ENCODE results near the gene BLID. TPM values are rescaled to one million over a fixed set of nuclear protein-coding genes. Genes with fewer than 3 reads are reported as not detected.
A peak's percentile ranks its signal among the peaks of the same experiment; 100 is the strongest.

The BLID gene
- total RNA-seq, 1 donor from 2014 or later = not detected

DNA sequence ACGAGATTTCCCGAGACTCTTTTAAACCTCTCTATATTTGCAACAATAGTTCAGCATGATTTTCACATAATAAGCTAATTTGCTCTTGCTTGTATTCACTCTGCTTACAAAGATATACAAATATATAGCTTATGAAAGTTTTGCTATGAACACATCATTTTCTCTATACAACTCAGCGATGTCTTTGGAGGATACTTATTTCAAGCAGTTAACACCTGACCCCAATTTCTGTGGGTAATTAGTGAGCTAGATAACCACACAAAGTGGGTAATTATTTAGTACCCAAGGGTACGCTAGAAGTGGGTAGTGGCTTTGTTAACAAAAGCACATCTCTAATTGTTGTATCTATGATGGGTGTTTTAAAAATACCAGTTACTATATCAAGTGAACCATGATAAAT is 12.3 kb downstream of the BLID start:
- DNase-seq (ENCODE audit: low read depth) = no peak
- Histone ChIP-seq H3K4me3 (ENCODE audit: low read depth, low read length) (no peak overlapping the region), H3K27me3 (ENCODE audit: control insufficient read depth, insufficient read depth, low read length) (no peaks in the 10 kb centered on the region), H3K36me3 (ENCODE audit: control insufficient read depth, insufficient read depth, low read length) (no peaks in the 10 kb centered on the region)
- TF ChIP-seq, protein P1, sequence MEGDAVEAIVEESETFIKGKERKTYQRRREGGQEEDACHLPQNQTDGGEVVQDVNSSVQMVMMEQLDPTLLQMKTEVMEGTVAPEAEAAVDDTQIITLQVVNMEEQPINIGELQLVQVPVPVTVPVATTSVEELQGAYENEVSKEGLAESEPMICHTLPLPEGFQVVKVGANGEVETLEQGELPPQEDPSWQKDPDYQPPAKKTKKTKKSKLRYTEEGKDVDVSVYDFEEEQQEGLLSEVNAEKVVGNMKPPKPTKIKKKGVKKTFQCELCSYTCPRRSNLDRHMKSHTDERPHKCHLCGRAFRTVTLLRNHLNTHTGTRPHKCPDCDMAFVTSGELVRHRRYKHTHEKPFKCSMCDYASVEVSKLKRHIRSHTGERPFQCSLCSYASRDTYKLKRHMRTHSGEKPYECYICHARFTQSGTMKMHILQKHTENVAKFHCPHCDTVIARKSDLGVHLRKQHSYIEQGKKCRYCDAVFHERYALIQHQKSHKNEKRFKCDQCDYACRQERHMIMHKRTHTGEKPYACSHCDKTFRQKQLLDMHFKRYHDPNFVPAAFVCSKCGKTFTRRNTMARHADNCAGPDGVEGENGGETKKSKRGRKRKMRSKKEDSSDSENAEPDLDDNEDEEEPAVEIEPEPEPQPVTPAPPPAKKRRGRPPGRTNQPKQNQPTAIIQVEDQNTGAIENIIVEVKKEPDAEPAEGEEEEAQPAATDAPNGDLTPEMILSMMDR (IDR thresholded peaks at IDR 0.05; ENCODE audit: insufficient read depth, low read length, poor library complexity, severe bottlenecking) = no peak

DNA sequence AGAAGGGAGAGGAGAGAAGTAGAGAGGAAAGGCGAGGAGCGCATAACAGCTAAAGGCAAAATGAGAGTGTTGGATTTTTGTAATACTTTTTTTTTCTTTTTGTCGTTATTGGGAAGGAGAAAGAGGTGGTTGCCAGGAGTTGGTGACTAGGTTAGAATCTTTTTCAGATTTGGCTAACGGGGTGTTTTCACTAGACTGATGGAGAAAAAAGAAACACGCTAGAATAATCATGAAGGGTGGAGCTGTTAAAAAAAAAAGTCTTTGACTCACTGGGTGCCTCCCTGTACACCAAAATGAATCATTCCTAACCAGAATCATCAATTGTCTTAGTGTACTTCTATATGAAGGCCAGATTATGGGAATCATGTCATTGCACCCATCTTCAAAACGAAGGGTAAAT is 12.7 kb downstream of the BLID start:
- DNase-seq (ENCODE audit: low read depth) = no peak
- Histone ChIP-seq H3K27me3 (ENCODE audit: control insufficient read depth, insufficient read depth, low read length) (no peaks in the 10 kb centered on the region), H3K36me3 (ENCODE audit: control insufficient read depth, insufficient read depth, low read length) (no peaks in the 10 kb centered on the region), H3K4me3 (ENCODE audit: low read depth, low read length) (no peak overlapping the region)
- TF ChIP-seq, protein P1 (IDR thresholded peaks at IDR 0.05; ENCODE audit: insufficient read depth, low read length, poor library complexity, severe bottlenecking) = no peak

GRCh38 chr11:122102426-122102825 is 13.6 kb downstream of the BLID start:
- Histone ChIP-seq H3K27me3 (ENCODE audit: control insufficient read depth, insufficient read depth, low read length) (no peaks in the 10 kb centered on the region), H3K36me3 (ENCODE audit: control insufficient read depth, insufficient read depth, low read length) (no peaks in the 10 kb centered on the region), H3K4me3 (ENCODE audit: low read depth, low read length) (no peak overlapping the region)
- no peak for DNase-seq (ENCODE audit: low read depth)
- TF ChIP-seq, protein P1 (IDR thresholded peaks at IDR 0.05; ENCODE audit: insufficient read depth, low read length, poor library complexity, severe bottlenecking) = no peak

- peak; percentile 32 for DNase-seq (ENCODE audit: low read depth)
- Histone ChIP-seq H3K36me3 (ENCODE audit: control insufficient read depth, insufficient read depth, low read length) (no peaks in the 10 kb centered on the region), H3K4me3 (ENCODE audit: low read depth, low read length) (peak overlapping the region; percentile 50), H3K27me3 (ENCODE audit: control insufficient read depth, insufficient read depth, low read length) (no peaks in the 10 kb centered on the region)
- TF ChIP-seq, protein P1 (IDR thresholded peaks at IDR 0.05; ENCODE audit: insufficient read depth, low read length, poor library complexity, severe bottlenecking) = peak; percentile 73
Observed at GRCh38 chr11:122101625-122102291, 14.3 kb downstream of the BLID start.

- DNase-seq (ENCODE audit: low read depth) = no peak
Observed at GRCh38 chr11:122100756-122101080, 15.3 kb downstream of the BLID start.

More at GRCh38 chr11:122100756-122101080, 15.3 kb downstream of the BLID start:
- peak overlapping the region; percentile 50 for H3K4me3 ChIP-seq (ENCODE audit: low read depth, low read length)
- TF ChIP-seq, protein P1 (IDR thresholded peaks at IDR 0.05; ENCODE audit: insufficient read depth, low read length, poor library complexity, severe bottlenecking) = no peak
- no peaks in the 10 kb centered on the region for H3K36me3 ChIP-seq (ENCODE audit: control insufficient read depth, insufficient read depth, low read length)
- H3K27me3 ChIP-seq (ENCODE audit: control insufficient read depth, insufficient read depth, low read length) = no peaks in the 10 kb centered on the region

Data from kidney epithelial cell (primary cell).